MM.1S (cell line): ENCODE measurements around the gene SRP19.
"Not testable (repeated sequence)": the region's sequence is repeated elsewhere in the genome, so short reads cannot be mapped to it uniquely, and the experiment has no call there.

Experiments used
- DNase-seq: peaks from one replicate; pipeline ENCODE4 v3.0.0-alpha.2; 2015
- H2AFZ ChIP-seq: fragments of 300-600 bp; sonication (generic); 2 replicates; pipeline ENCODE4 v1.6.0; 2016; ENCODE audit warnings: antibody characterized with exemption, low read length
- H3F3A ChIP-seq: fragments of 300-600 bp; sonication (generic); 2 replicates; pipeline ENCODE4 v1.6.1; 2016; ENCODE audit warnings: mild to moderate bottlenecking, antibody characterized with exemption, low read length, moderate library complexity, mixed read lengths; ENCODE audit not compliant: insufficient read depth
- H3K27ac ChIP-seq: fragments of 300-600 bp; sonication (generic); 2 replicates; pipeline ENCODE4 v1.5.1; 2016; ENCODE audit warnings: mild to moderate bottlenecking, low read length
- H3K27me3 ChIP-seq: fragments of 300-600 bp; sonication (generic); replicated peaks from 2 replicates; pipeline ENCODE4 v1.6.0; 2016; ENCODE audit warnings: low read length; ENCODE audit not compliant: insufficient read depth
- H3K36me3 ChIP-seq: fragments of 300-600 bp; sonication (generic); replicated peaks from 2 replicates; pipeline ENCODE4 v1.6.1; 2016; ENCODE audit warnings: mild to moderate bottlenecking, low read length, mixed read lengths; ENCODE audit not compliant: insufficient read depth
- H3K4me1 ChIP-seq: fragments of 300-600 bp; sonication (generic); 2 replicates; pipeline ENCODE4 v1.6.1; 2016; ENCODE audit warnings: low read length, mixed read lengths
- H3K4me2 ChIP-seq: fragments of 300-600 bp; sonication (generic); 2 replicates; pipeline ENCODE4 v1.6.0; 2016; ENCODE audit warnings: low read depth, low read length
- H3K4me3 ChIP-seq: fragments of 300-600 bp; sonication (generic); 2 replicates; pipeline ENCODE4 v1.5.1; 2016; ENCODE audit warnings: low read length, mixed read lengths
- H3K79me2 ChIP-seq: fragments of 300-600 bp; sonication (generic); 2 replicates; pipeline ENCODE4 v1.6.1; 2016; ENCODE audit warnings: mixed run types, low read length, mixed read lengths
- H3K9ac ChIP-seq: fragments of 300-600 bp; sonication (generic); 2 replicates; pipeline ENCODE4 v1.6.1; 2016; ENCODE audit warnings: low read length, mixed read lengths
- H3K9me2 ChIP-seq: fragments of 300-600 bp; sonication (generic); replicated peaks from 2 replicates; pipeline ENCODE4 v1.6.1; 2016; ENCODE audit warnings: mild to moderate bottlenecking, low read length, mixed read lengths; ENCODE audit not compliant: insufficient read depth
- H3K9me3 ChIP-seq: fragments of 300-600 bp; sonication (generic); replicated peaks from 2 replicates; pipeline ENCODE4 v1.6.1; 2016; ENCODE audit warnings: mild to moderate bottlenecking, low read length, mixed read lengths; ENCODE audit not compliant: insufficient read depth
- H4K20me1 ChIP-seq: fragments of 300-600 bp; sonication (generic); 2 replicates; pipeline ENCODE4 v1.6.1; 2016; ENCODE audit warnings: mild to moderate bottlenecking, low read length, moderate library complexity, mixed read lengths; ENCODE audit not compliant: insufficient read depth
- EZH2 ChIP-seq: fragments of 300-600 bp; sonication (generic); optimal IDR thresholded peaks from 2 replicates; pipeline ENCODE3; 2017; ENCODE audit warnings: low read depth, mild to moderate bottlenecking, antibody characterized with exemption, low read length, mixed read lengths
- EZH2phosphoT487 ChIP-seq: fragments of 300-600 bp; sonication (generic); IDR thresholded peaks from 2 replicates; pipeline ENCODE4 v1.6.1; 2018; ENCODE audit warnings: antibody characterized with exemption, low read length
- TF ChIP-seq, protein P1 (sequence below): fragments of 300-600 bp; sonication (generic); IDR thresholded peaks from 2 replicates; pipeline ENCODE4 v1.5.1; 2016; ENCODE audit warnings: antibody characterized with exemption, low read length, mixed read lengths

Gene SRP19

DNA sequence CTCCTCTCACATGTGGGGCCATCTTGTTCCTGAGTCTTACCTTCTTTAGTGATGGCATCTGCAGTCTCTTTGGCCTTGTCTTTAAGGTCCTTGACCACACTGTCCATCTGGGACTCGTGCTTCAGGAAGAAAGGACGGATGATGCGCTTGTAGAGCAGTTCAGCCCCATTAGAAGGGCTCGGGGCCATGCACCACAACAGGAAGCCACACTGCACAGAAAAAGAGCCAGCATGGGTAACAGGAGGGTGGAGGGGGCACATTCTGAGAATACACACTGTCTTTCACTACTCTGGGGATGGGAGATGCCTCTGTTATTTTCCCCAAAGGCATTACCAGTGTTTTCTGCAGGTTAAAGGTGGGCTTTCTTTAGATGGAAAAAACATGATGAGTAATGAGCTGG is 25.9 kb downstream of the SRP19 start:
- Histone ChIP-seq H4K20me1 (no peaks in the 10 kb centered on the region), H3K36me3 (peaks cover 12% of the 10 kb centered on the region), H3K4me3 (no peak overlapping the region), H3K4me2 (no peak overlapping the region), H3K9me2 (no peaks in the 10 kb centered on the region), H3K27ac (no peak overlapping the region), H3K79me2 (peaks cover 75% of the 10 kb centered on the region), H3K27me3 (no peaks in the 10 kb centered on the region), H3K4me1 (0 out of 2 replicates have a peak, but pooled peaks cover 7% of the 10 kb centered on the region), H3F3A (no peaks in the 10 kb centered on the region), H2AFZ (no peak overlapping the region), H3K9me3 (no peaks in the 10 kb centered on the region), H3K9ac (no peak overlapping the region)
- DNase-seq, result no peak
- TF ChIP-seq, protein P1, sequence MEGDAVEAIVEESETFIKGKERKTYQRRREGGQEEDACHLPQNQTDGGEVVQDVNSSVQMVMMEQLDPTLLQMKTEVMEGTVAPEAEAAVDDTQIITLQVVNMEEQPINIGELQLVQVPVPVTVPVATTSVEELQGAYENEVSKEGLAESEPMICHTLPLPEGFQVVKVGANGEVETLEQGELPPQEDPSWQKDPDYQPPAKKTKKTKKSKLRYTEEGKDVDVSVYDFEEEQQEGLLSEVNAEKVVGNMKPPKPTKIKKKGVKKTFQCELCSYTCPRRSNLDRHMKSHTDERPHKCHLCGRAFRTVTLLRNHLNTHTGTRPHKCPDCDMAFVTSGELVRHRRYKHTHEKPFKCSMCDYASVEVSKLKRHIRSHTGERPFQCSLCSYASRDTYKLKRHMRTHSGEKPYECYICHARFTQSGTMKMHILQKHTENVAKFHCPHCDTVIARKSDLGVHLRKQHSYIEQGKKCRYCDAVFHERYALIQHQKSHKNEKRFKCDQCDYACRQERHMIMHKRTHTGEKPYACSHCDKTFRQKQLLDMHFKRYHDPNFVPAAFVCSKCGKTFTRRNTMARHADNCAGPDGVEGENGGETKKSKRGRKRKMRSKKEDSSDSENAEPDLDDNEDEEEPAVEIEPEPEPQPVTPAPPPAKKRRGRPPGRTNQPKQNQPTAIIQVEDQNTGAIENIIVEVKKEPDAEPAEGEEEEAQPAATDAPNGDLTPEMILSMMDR, result no peak
- no peak for TF ChIP-seq EZH2
- TF ChIP-seq EZH2phosphoT487, result no peak

DNA sequence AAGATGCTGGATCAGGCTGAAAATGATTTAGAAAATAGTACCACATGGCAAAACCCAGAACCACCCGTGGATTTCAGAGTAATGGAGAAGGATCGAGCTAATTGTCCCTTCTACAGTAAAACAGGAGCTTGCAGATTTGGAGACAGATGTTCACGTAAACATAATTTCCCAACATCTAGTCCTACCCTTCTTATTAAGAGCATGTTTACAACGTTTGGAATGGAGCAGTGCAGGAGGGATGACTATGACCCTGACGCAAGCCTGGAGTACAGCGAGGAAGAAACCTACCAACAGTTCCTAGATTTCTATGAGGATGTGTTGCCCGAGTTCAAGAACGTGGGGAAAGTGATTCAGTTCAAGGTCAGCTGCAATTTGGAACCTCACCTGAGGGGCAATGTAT is 31.0 kb downstream of the SRP19 start:
- H3K4me2 ChIP-seq, H3K36me3 ChIP-seq, H3K27me3 ChIP-seq: not testable (repeated sequence)

DNA sequence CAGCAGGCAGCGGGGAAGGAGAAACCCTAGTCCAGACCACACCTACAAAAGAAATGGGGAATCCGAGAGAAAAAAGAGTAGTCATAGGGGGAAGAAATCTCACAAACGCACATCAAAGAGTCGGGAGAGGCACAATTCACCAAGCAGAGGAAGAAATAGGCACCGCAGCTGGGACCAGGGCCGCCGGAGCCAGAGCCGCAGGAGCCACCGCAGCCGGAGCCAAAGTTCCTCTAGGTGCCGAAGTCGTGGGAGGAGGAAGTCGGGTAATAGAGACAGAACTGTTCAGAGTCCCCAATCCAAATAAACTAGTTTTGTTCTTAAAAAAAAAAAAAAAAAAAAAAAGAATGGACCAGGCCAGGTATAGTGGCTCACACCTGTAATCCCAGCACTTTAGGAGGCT is 31.7 kb downstream of the SRP19 start:
- no peaks in the 10 kb centered on the region for H3K9me2 ChIP-seq
- no peaks in the 10 kb centered on the region for H3K9me3 ChIP-seq
- no peaks in the 10 kb centered on the region for H3K27me3 ChIP-seq
- no peak overlapping the region for H2AFZ ChIP-seq
- H3K4me1 ChIP-seq, result peaks cover 7% of the 10 kb centered on the region; the same call in 1 of the 2 replicates
- peaks cover 67% of the 10 kb centered on the region for H3K79me2 ChIP-seq
- no peak for DNase-seq
- H3K4me3 ChIP-seq, result no peak overlapping the region
- no peaks in the 10 kb centered on the region for H4K20me1 ChIP-seq
- no peak overlapping the region for H3K27ac ChIP-seq
- H3K9ac ChIP-seq, result no peak overlapping the region
- no peak overlapping the region for H3K4me2 ChIP-seq
- TF ChIP-seq EZH2 (no peak), EZH2phosphoT487 (no peak)
- TF ChIP-seq, protein P1, result no peak
- H3K36me3 ChIP-seq, result no peaks in the 10 kb centered on the region; the same call in 1 of the 2 replicates
- H3F3A ChIP-seq, result no peaks in the 10 kb centered on the region; the same call in 1 of the 2 replicates

More for the DNA sequence above, 31.0 kb downstream of the SRP19 start:
- H3K79me2 ChIP-seq, result peaks cover 66% of the 10 kb centered on the region
- not testable (repeated sequence) for H3K4me3 ChIP-seq, H3K9me2 ChIP-seq, H4K20me1 ChIP-seq, H3K9ac ChIP-seq, H3F3A ChIP-seq, H2AFZ ChIP-seq, H3K4me1 ChIP-seq, DNase-seq, H3K9me3 ChIP-seq, H3K27ac ChIP-seq

DNA sequence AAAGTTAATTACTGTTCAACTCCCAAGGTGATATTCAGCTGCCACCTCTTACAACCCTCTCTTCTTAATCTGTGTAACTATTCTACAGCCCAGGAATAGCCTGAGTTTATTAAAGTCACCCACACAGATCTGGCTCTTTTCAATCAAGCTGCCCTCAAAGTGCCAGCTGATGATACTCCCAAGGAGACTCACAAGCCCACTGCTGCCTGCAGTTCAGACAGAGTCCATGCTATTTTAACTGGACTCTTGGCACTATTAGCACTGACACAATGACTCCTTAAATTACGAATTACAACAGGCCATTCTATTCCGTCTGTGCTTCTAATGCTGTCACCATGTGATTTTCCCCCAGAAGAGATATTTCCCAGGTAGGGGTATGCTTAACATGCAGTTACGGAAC is 34.6 kb downstream of the SRP19 start:
- Histone ChIP-seq H3K9me3 (no peaks in the 10 kb centered on the region), H4K20me1 (no peaks in the 10 kb centered on the region), H3F3A (no peaks in the 10 kb centered on the region; the same call in 1 of the 2 replicates), H3K4me1 (peaks cover 4% of the 10 kb centered on the region; the same call in 1 of the 2 replicates), H3K27ac (no peak overlapping the region), H3K9ac (no peak overlapping the region), H3K79me2 (peaks cover 57% of the 10 kb centered on the region), H3K36me3 (peaks cover 4% of the 10 kb centered on the region; the same call in 1 of the 2 replicates), H3K4me3 (no peak overlapping the region), H3K4me2 (no peak overlapping the region), H3K9me2 (no peaks in the 10 kb centered on the region), H3K27me3 (no peaks in the 10 kb centered on the region), H2AFZ (no peak overlapping the region)
- TF ChIP-seq EZH2, result no peak
- no peak for TF ChIP-seq EZH2phosphoT487
- TF ChIP-seq, protein P1, result no peak
- no peak for DNase-seq
